HepG2 (cell line): ENCODE measurements around the gene HSPB7.

Experiments used
- ARNTL ChIP-seq: sonication (generic); formaldehyde crosslinking; IDR thresholded peaks from 2 replicates; pipeline ENCODE4 v1.4.0; 2020; ENCODE audit warnings: mild to moderate bottlenecking, missing genetic modification reagents
- EHMT2 ChIP-seq: fragments of 200-600 bp; sonication (generic); IDR thresholded peaks from 2 replicates; pipeline ENCODE4 v1.7.0; 2017; ENCODE audit warnings: antibody characterized with exemption, low read depth, low read length, borderline replicate concordance
- ETV6 ChIP-seq: sonication (generic); formaldehyde crosslinking; conservative IDR thresholded peaks from 2 replicates; pipeline ENCODE4 v1.4.0; 2020; ENCODE audit warnings: missing genetic modification reagents
- KDM6A ChIP-seq: IDR thresholded peaks from 2 replicates; pipeline ENCODE4 v1.6.1; 2016; ENCODE audit warnings: low read depth
- NFIC ChIP-seq: IDR thresholded peaks from 2 replicates; pipeline ENCODE4 v1.6.1; 2012; ENCODE audit warnings: mild to moderate bottlenecking, low read length, inconsistent platforms
- RAD21 ChIP-seq: fragments of 450-650 bp; formaldehyde crosslinking; IDR thresholded peaks from 2 replicates; pipeline ENCODE4 v1.5.0; 2020; ENCODE audit warnings: mild to moderate bottlenecking
- RFX5 ChIP-seq: IDR thresholded peaks from 2 replicates; pipeline ENCODE4 v1.6.1; 2011; ENCODE audit warnings: low read depth, low read length, improper control_type of control experiment
- SMYD3 ChIP-seq: sonication (generic); formaldehyde crosslinking; IDR thresholded peaks from 2 replicates; pipeline ENCODE4 v1.8.1; 2023; ENCODE audit warnings: mild to moderate bottlenecking, missing genetic modification reagents
- ZBTB20 ChIP-seq: sonication (generic); formaldehyde crosslinking; IDR thresholded peaks from 2 replicates; pipeline ENCODE4 v1.8.1; 2023; ENCODE audit warnings: missing genetic modification reagents, low read depth, mild to moderate bottlenecking, borderline replicate concordance
- ZNF646 ChIP-seq: sonication (generic); formaldehyde crosslinking; IDR thresholded peaks from 2 replicates; pipeline ENCODE4 v1.9.0; 2021; ENCODE audit warnings: mild to moderate bottlenecking, missing genetic modification reagents

- TF ChIP-seq ZBTB20 (CRISPR knock-in tag) = no peak
- TF ChIP-seq KDM6A = no peak
- no peak for TF ChIP-seq ARNTL (CRISPR knock-in tag)
- TF ChIP-seq NFIC = no peak
- no peak for TF ChIP-seq EHMT2
- TF ChIP-seq ZNF646 = no peak
- peak; percentile 88 for TF ChIP-seq RAD21 (CRISPR knock-in tag)
- no peak for TF ChIP-seq RFX5
- TF ChIP-seq SMYD3 (CRISPR knock-in tag) = no peak
- TF ChIP-seq ETV6 (CRISPR knock-in tag) = no peak
These were observed 8.8 kb downstream of the HSPB7 start for GRCh38 chr1:16009030-16009460.
